ENCODE measurements around the gene WASF3. TPM values are rescaled to one million over a fixed set of nuclear protein-coding genes. Genes with fewer than 3 reads are reported as not detected.

Gene WASF3
- polyA plus RNA-seq, 2 donors = 1.4 to 1.5 TPM

GRCh38 chr13:26695891-26696311, 138.4 kb downstream of the WASF3 start:
- Histone ChIP-seq H3K27me3 (ENCODE audit: control insufficient read depth in 1 of 2, insufficient read depth in 2 of 2, low read length in 2 of 2) (no peaks in the 10 kb centered on the region), H3K27ac (ENCODE audit: low read depth in 2 of 2, low read length in 1 of 2) (no peak overlapping the region), H3K36me3 (ENCODE audit: control insufficient read depth in 2 of 2, insufficient read depth in 2 of 2, low read length in 1 of 2) (no peaks in the 10 kb centered on the region), H3K4me1 (ENCODE audit: control insufficient read depth in 2 of 2, insufficient read depth in 2 of 2, low read length in 1 of 2) (no peaks in the 10 kb centered on the region), H3K9me3 (ENCODE audit: control insufficient read depth in 2 of 2, insufficient read depth in 1 of 2, low read depth in 1 of 2, low read length in 1 of 2) (no peaks in the 10 kb centered on the region), H3K4me3 (ENCODE audit: low read depth in 1 of 2, low read length in 2 of 2) (no peak overlapping the region)
- 55 to 56% methylated on average over 15 of the region's 15 CpGs for whole genome bisulfite sequencing, 2 donors

DNA sequence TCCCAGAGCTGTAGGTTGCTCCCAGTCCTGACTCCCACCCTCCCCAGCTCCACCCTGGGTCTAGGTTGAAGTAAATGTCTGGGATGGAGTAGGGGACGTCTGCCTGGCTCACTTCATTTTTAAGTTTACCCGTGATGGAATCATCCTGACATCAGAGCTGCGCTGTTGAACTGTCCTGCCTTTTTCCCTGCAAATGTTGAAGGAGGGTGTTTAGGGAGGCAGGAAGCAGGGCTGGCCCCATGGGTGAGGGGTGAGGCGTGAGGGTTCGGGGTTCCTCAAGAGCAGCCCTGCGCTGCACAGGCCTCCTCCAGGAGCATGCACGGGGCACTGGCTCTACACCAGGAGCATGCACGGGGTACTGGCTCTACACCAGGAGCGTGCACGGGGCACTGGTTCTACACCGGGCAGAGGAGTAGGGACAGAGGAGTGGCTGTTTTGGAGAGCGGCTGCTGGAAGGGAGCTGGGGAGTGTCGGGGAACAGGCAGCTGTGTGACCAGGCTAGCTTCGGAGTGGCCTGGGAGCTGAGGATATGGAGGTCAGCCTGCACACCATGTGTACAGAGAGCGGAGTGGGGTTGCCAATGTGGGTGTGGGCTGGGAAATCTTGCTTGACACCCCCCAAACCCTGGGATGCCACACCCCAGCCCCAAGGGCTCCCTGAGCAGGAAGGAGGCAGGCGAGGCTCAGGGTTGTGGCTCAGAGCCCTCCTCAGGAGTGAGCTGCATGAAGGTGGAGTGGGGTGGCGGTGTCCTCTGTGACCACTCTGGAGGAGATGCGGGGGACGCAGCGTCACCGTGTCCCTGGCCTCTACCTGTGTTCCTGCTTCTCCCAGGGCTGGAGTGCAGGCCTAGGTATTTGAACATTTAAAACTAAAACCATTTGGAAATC, 139.8 kb downstream of the WASF3 start:
- no peaks in the 10 kb centered on the region for H3K36me3 ChIP-seq (ENCODE audit: control insufficient read depth in 2 of 2, insufficient read depth in 2 of 2, low read length in 1 of 2)
- H3K4me3 ChIP-seq (ENCODE audit: low read depth in 1 of 2, low read length in 2 of 2) = no peak overlapping the region
- 89 to 90% methylated on average over 21 of the region's 21 CpGs for WGBS, 2 donors
- H3K27ac ChIP-seq (ENCODE audit: low read depth in 2 of 2, low read length in 1 of 2) = no peak overlapping the region
- no peaks in the 10 kb centered on the region for H3K27me3 ChIP-seq (ENCODE audit: control insufficient read depth in 1 of 2, insufficient read depth in 2 of 2, low read length in 2 of 2)
- no peaks in the 10 kb centered on the region for H3K4me1 ChIP-seq (ENCODE audit: control insufficient read depth in 2 of 2, insufficient read depth in 2 of 2, low read length in 1 of 2)
- H3K9me3 ChIP-seq (ENCODE audit: control insufficient read depth in 2 of 2, insufficient read depth in 1 of 2, low read depth in 1 of 2, low read length in 1 of 2) = no peaks in the 10 kb centered on the region

GRCh38 chr13:26698392-26699196, 141.1 kb downstream of the WASF3 start:
- Histone ChIP-seq H3K36me3 (ENCODE audit: control insufficient read depth in 2 of 2, insufficient read depth in 2 of 2, low read length in 1 of 2) (no peaks in the 10 kb centered on the region), H3K4me1 (ENCODE audit: control insufficient read depth in 2 of 2, insufficient read depth in 2 of 2, low read length in 1 of 2) (no peaks in the 10 kb centered on the region), H3K27me3 (ENCODE audit: control insufficient read depth in 1 of 2, insufficient read depth in 2 of 2, low read length in 2 of 2) (no peaks in the 10 kb centered on the region), H3K27ac (ENCODE audit: low read depth in 2 of 2, low read length in 1 of 2) (no peak overlapping the region), H3K9me3 (ENCODE audit: control insufficient read depth in 2 of 2, insufficient read depth in 1 of 2, low read depth in 1 of 2, low read length in 1 of 2) (no peaks in the 10 kb centered on the region), H3K4me3 (ENCODE audit: low read depth in 1 of 2, low read length in 2 of 2) (peak overlapping the region in 1 of 2 donors; percentile 16)
- WGBS, 2 donors = 15 to 16% methylated on average over 29 of the region's 29 CpGs

GRCh38 chr13:26699197-26699490, 141.7 kb downstream of the WASF3 start:
- Histone ChIP-seq H3K9me3 (ENCODE audit: control insufficient read depth in 2 of 2, insufficient read depth in 1 of 2, low read depth in 1 of 2, low read length in 1 of 2) (no peaks in the 10 kb centered on the region), H3K36me3 (ENCODE audit: control insufficient read depth in 2 of 2, insufficient read depth in 2 of 2, low read length in 1 of 2) (no peaks in the 10 kb centered on the region), H3K27me3 (ENCODE audit: control insufficient read depth in 1 of 2, insufficient read depth in 2 of 2, low read length in 2 of 2) (no peaks in the 10 kb centered on the region), H3K4me3 (ENCODE audit: low read depth in 1 of 2, low read length in 2 of 2) (no peak overlapping the region), H3K27ac (ENCODE audit: low read depth in 2 of 2, low read length in 1 of 2) (no peak overlapping the region), H3K4me1 (ENCODE audit: control insufficient read depth in 2 of 2, insufficient read depth in 2 of 2, low read length in 1 of 2) (no peaks in the 10 kb centered on the region)
- 94 to 96% methylated on average over 2 of the region's 2 CpGs for WGBS, 2 donors

DNA sequence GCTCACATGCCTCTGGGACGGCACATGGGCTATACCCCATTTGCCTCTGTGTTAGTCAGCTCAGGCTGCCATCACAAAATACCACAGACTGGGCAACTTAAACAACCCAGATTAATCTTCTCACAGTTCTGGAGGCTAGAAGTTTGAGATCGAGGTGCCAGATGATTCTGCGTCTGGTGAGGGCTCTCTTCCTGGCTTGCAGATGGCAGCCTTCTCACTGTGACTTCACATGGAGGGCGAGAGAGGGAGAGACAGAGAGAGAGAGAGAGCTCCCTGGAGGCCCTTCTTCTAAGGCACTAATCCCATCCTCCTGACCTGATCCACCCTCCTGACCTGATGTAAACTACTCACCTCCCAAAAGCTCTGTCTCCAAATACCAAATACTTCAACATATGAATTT, 148.1 kb downstream of the WASF3 start:
- 84 to 87% methylated on average over 4 of the region's 4 CpGs for WGBS, 2 donors
- no peak overlapping the region for H3K4me3 ChIP-seq (ENCODE audit: low read depth in 1 of 2, low read length in 2 of 2)
- no peaks in the 10 kb centered on the region for H3K4me1 ChIP-seq (ENCODE audit: control insufficient read depth in 2 of 2, insufficient read depth in 2 of 2, low read length in 1 of 2)
- H3K36me3 ChIP-seq (ENCODE audit: control insufficient read depth in 2 of 2, insufficient read depth in 2 of 2, low read length in 1 of 2) = no peaks in the 10 kb centered on the region
- no peak overlapping the region for H3K27ac ChIP-seq (ENCODE audit: low read depth in 2 of 2, low read length in 1 of 2)
- no peaks in the 10 kb centered on the region for H3K27me3 ChIP-seq (ENCODE audit: control insufficient read depth in 1 of 2, insufficient read depth in 2 of 2, low read length in 2 of 2)
- H3K9me3 ChIP-seq (ENCODE audit: control insufficient read depth in 2 of 2, insufficient read depth in 1 of 2, low read depth in 1 of 2, low read length in 1 of 2) = no peaks in the 10 kb centered on the region

GRCh38 chr13:26706381-26706780, 148.9 kb downstream of the WASF3 start:
- Histone ChIP-seq H3K27me3 (ENCODE audit: control insufficient read depth in 1 of 2, insufficient read depth in 2 of 2, low read length in 2 of 2) (no peaks in the 10 kb centered on the region), H3K27ac (ENCODE audit: low read depth in 2 of 2, low read length in 1 of 2) (no peak overlapping the region), H3K4me1 (ENCODE audit: control insufficient read depth in 2 of 2, insufficient read depth in 2 of 2, low read length in 1 of 2) (no peaks in the 10 kb centered on the region), H3K36me3 (ENCODE audit: control insufficient read depth in 2 of 2, insufficient read depth in 2 of 2, low read length in 1 of 2) (no peaks in the 10 kb centered on the region), H3K9me3 (ENCODE audit: control insufficient read depth in 2 of 2, insufficient read depth in 1 of 2, low read depth in 1 of 2, low read length in 1 of 2) (no peaks in the 10 kb centered on the region), H3K4me3 (ENCODE audit: low read depth in 1 of 2, low read length in 2 of 2) (no peak overlapping the region)
- WGBS, 2 donors = 51 to 59% methylated on average over 7 of the region's 7 CpGs

DNA sequence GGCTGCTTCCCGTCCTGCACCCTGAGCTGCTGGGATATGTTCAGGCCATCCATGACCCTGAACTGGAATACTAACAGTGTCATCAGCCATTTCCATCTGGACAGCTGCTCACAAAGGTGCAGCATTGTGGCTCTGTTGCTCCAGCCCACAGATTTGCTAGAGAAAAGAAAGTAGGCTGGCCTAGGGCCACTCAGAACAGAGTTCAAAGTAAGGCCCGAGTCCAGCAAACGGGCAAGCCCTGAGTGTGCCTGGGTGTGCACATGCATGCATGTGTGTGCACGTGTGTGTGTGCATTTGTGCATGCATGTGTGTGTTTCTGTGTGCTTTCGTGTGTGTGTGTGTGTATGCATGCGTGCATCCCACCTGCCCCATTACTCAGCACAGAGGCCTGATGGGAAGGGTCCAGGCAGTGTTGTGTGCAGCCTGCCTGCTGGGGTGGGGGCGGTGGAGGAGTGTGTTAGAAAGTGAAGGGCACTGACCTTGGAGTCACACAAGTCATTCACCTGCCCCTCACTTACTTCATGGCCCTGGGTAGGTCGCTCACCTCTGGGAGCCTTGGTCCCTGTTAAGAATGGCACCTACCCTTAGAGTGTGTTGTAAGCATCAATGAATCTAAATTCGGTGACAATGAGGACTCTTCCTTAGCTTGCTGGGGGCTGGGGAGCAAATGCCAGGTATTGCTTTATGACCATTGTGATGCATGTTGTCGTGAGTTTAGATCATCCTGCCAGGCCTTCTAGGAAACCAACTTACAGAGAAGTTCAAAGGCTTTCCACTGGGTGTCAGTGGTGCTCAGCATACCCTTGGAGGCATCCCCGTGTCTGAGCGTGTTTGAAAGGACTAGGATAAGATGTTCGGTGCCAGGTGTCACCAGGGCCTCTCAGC, 149.9 kb downstream of the WASF3 start:
- Histone ChIP-seq H3K27me3 (ENCODE audit: control insufficient read depth in 1 of 2, insufficient read depth in 2 of 2, low read length in 2 of 2) (no peaks in the 10 kb centered on the region), H3K4me3 (ENCODE audit: low read depth in 1 of 2, low read length in 2 of 2) (no peak overlapping the region), H3K4me1 (ENCODE audit: control insufficient read depth in 2 of 2, insufficient read depth in 2 of 2, low read length in 1 of 2) (no peaks in the 10 kb centered on the region), H3K27ac (ENCODE audit: low read depth in 2 of 2, low read length in 1 of 2) (no peak overlapping the region), H3K36me3 (ENCODE audit: control insufficient read depth in 2 of 2, insufficient read depth in 2 of 2, low read length in 1 of 2) (no peaks in the 10 kb centered on the region), H3K9me3 (ENCODE audit: control insufficient read depth in 2 of 2, insufficient read depth in 1 of 2, low read depth in 1 of 2, low read length in 1 of 2) (no peaks in the 10 kb centered on the region)
- 46 to 49% methylated on average over 13 of the region's 13 CpGs for WGBS, 2 donors

GRCh38 chr13:26708007-26708297, 150.5 kb downstream of the WASF3 start:
- Histone ChIP-seq H3K27ac (ENCODE audit: low read depth in 2 of 2, low read length in 1 of 2) (no peak overlapping the region), H3K9me3 (ENCODE audit: control insufficient read depth in 2 of 2, insufficient read depth in 1 of 2, low read depth in 1 of 2, low read length in 1 of 2) (no peaks in the 10 kb centered on the region), H3K4me1 (ENCODE audit: control insufficient read depth in 2 of 2, insufficient read depth in 2 of 2, low read length in 1 of 2) (no peaks in the 10 kb centered on the region), H3K4me3 (ENCODE audit: low read depth in 1 of 2, low read length in 2 of 2) (no peak overlapping the region), H3K27me3 (ENCODE audit: control insufficient read depth in 1 of 2, insufficient read depth in 2 of 2, low read length in 2 of 2) (no peaks in the 10 kb centered on the region), H3K36me3 (ENCODE audit: control insufficient read depth in 2 of 2, insufficient read depth in 2 of 2, low read length in 1 of 2) (no peaks in the 10 kb centered on the region)
- 85 to 86% methylated on average over 6 of the region's 6 CpGs for WGBS, 2 donors

DNA sequence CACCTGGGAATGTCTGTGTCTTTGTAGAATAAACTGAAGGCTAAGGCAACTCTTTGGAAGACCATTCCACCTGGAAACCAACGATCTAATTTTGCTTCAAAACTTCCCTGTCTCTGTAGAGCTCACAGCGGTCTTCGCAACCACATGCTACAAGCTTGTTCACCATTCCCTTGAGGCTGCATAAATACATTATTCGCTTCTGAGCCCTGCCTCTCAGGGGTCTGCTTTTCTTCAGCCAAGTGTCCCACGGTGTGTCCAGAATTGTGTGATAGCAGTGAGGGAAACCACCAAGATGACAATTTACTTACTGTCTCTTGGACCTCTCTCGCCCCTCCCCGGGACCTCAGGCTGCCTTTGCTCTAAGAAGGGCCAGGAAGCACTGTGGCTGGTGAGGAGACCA, 152.0 kb downstream of the WASF3 start:
- Histone ChIP-seq H3K9me3 (ENCODE audit: control insufficient read depth in 2 of 2, insufficient read depth in 1 of 2, low read depth in 1 of 2, low read length in 1 of 2) (peaks cover 0 to 2% of the 10 kb centered on the region in 2 donors), H3K27me3 (ENCODE audit: control insufficient read depth in 1 of 2, insufficient read depth in 2 of 2, low read length in 2 of 2) (no peaks in the 10 kb centered on the region), H3K27ac (ENCODE audit: low read depth in 2 of 2, low read length in 1 of 2) (no peak overlapping the region), H3K36me3 (ENCODE audit: control insufficient read depth in 2 of 2, insufficient read depth in 2 of 2, low read length in 1 of 2) (no peaks in the 10 kb centered on the region), H3K4me1 (ENCODE audit: control insufficient read depth in 2 of 2, insufficient read depth in 2 of 2, low read length in 1 of 2) (no peaks in the 10 kb centered on the region), H3K4me3 (ENCODE audit: low read depth in 1 of 2, low read length in 2 of 2) (no peak overlapping the region)
- 85 to 87% methylated on average over 7 of the region's 7 CpGs for WGBS, 2 donors

All from esophagus (tissue), 2 donors.